ENCODE data around the gene ATP5F1D. TPM values are rescaled to one million over a fixed set of nuclear protein-coding genes. Genes with fewer than 3 reads are reported as not detected.
A peak's percentile ranks its signal among the peaks of the same experiment; 100 is the strongest.

ATP5F1D gene
- polyA plus RNA-seq, 4 donors: 126 to 823 (median 492) TPM

- DNase-seq: no peak
Observed at GRCh38 chr19:1255186-1256161, 13.9 kb downstream of the ATP5F1D start.

GRCh38 chr19:1256646-1257474 is 15.3 kb downstream of the ATP5F1D start:
- FAIRE-seq: no peak
- H3K27me3 ChIP-seq (ENCODE audit: control insufficient read depth in 3 of 3, insufficient read depth in 3 of 3, low read length in 3 of 3): no peaks in the 10 kb centered on the region
- no peak overlapping the region for H3K4me3 ChIP-seq (ENCODE audit: low read depth in 1 of 3, low read length in 3 of 3)
- no peaks in the 10 kb centered on the region for H3K9me3 ChIP-seq (ENCODE audit: control insufficient read depth in 2 of 2, insufficient read depth in 1 of 2, low read depth in 1 of 2, low read length in 1 of 2)
- 83 to 90% (median 86%) methylated on average over 46 of the region's 46 CpGs for WGBS, 3 donors
- peak in 1 of 2 donors; percentile 39 for DNase-seq
- peaks cover 10 to 76% (median 21%) of the 10 kb centered on the region in 3 donors for H3K4me1 ChIP-seq (ENCODE audit: control insufficient read depth in 3 of 3, insufficient read depth in 2 of 3, low read depth in 1 of 3, low read length in 2 of 3)
- H3K36me3 ChIP-seq (ENCODE audit: control insufficient read depth in 3 of 3, insufficient read depth in 2 of 3, low read depth in 1 of 3, low read length in 3 of 3): peaks cover 24 to 76% (median 40%) of the 10 kb centered on the region in 3 donors
- peak overlapping the region; percentile 22 to 90 (median 45) for H3K27ac ChIP-seq (ENCODE audit: low read depth in 1 of 3, low read length in 2 of 3)

More at GRCh38 chr19:1255186-1256161, 13.9 kb downstream of the ATP5F1D start:
- Histone ChIP-seq H3K36me3 (ENCODE audit: control insufficient read depth in 3 of 3, insufficient read depth in 2 of 3, low read depth in 1 of 3, low read length in 3 of 3) (peaks cover 27 to 89% (median 45%) of the 10 kb centered on the region in 3 donors), H3K4me3 (ENCODE audit: low read depth in 1 of 3, low read length in 3 of 3) (peak overlapping the region in 1 of 3 donors; percentile 31), H3K27me3 (ENCODE audit: control insufficient read depth in 3 of 3, insufficient read depth in 3 of 3, low read length in 3 of 3) (no peaks in the 10 kb centered on the region), H3K27ac (ENCODE audit: low read depth in 1 of 3, low read length in 2 of 3) (peak overlapping the region; percentile 90 to 97 (median 96)), H3K9me3 (ENCODE audit: control insufficient read depth in 2 of 2, insufficient read depth in 1 of 2, low read depth in 1 of 2, low read length in 1 of 2) (no peaks in the 10 kb centered on the region), H3K4me1 (ENCODE audit: control insufficient read depth in 3 of 3, insufficient read depth in 2 of 3, low read depth in 1 of 3, low read length in 2 of 3) (peaks cover 9 to 65% (median 20%) of the 10 kb centered on the region in 3 donors)
- WGBS, 3 donors: 83 to 87% (median 86%) methylated on average over 43 to 52 of the region's 52 CpGs
- FAIRE-seq: no peak

- no peak for FAIRE-seq
- WGBS, 3 donors: 61 to 72% (median 69%) methylated on average over 22 to 23 of the region's 23 CpGs
- peaks cover 10 to 83% (median 23%) of the 10 kb centered on the region in 3 donors for H3K4me1 ChIP-seq (ENCODE audit: control insufficient read depth in 3 of 3, insufficient read depth in 2 of 3, low read depth in 1 of 3, low read length in 2 of 3)
- H3K27me3 ChIP-seq (ENCODE audit: control insufficient read depth in 3 of 3, insufficient read depth in 3 of 3, low read length in 3 of 3): no peaks in the 10 kb centered on the region
- no peak for DNase-seq
- H3K4me3 ChIP-seq (ENCODE audit: low read depth in 1 of 3, low read length in 3 of 3): no peak overlapping the region
- peaks cover 24 to 68% (median 38%) of the 10 kb centered on the region in 3 donors for H3K36me3 ChIP-seq (ENCODE audit: control insufficient read depth in 3 of 3, insufficient read depth in 2 of 3, low read depth in 1 of 3, low read length in 3 of 3)
- no peaks in the 10 kb centered on the region for H3K9me3 ChIP-seq (ENCODE audit: control insufficient read depth in 2 of 2, insufficient read depth in 1 of 2, low read depth in 1 of 2, low read length in 1 of 2)
- peak overlapping the region; percentile 67 to 90 (median 74) for H3K27ac ChIP-seq (ENCODE audit: low read depth in 1 of 3, low read length in 2 of 3)
Observed at GRCh38 chr19:1257475-1258162, 16.1 kb downstream of the ATP5F1D start.

GRCh38 chr19:1258163-1258492 is 16.6 kb downstream of the ATP5F1D start:
- H3K27ac ChIP-seq (ENCODE audit: low read depth in 1 of 3, low read length in 2 of 3): peak overlapping the region; percentile 67 to 90 (median 74)
- H3K36me3 ChIP-seq (ENCODE audit: control insufficient read depth in 3 of 3, insufficient read depth in 2 of 3, low read depth in 1 of 3, low read length in 3 of 3): peaks cover 24 to 63% (median 38%) of the 10 kb centered on the region in 3 donors
- H3K27me3 ChIP-seq (ENCODE audit: control insufficient read depth in 3 of 3, insufficient read depth in 3 of 3, low read length in 3 of 3): no peaks in the 10 kb centered on the region
- H3K9me3 ChIP-seq (ENCODE audit: control insufficient read depth in 2 of 2, insufficient read depth in 1 of 2, low read depth in 1 of 2, low read length in 1 of 2): no peaks in the 10 kb centered on the region
- no peak overlapping the region for H3K4me3 ChIP-seq (ENCODE audit: low read depth in 1 of 3, low read length in 3 of 3)
- no peak for FAIRE-seq
- no peak for DNase-seq
- 70 to 92% (median 79%) methylated on average over 3 to 8 of the region's 8 CpGs for WGBS, 3 donors
- peaks cover 10 to 88% (median 24%) of the 10 kb centered on the region in 3 donors for H3K4me1 ChIP-seq (ENCODE audit: control insufficient read depth in 3 of 3, insufficient read depth in 2 of 3, low read depth in 1 of 3, low read length in 2 of 3)

- Histone ChIP-seq H3K36me3 (ENCODE audit: control insufficient read depth in 3 of 3, insufficient read depth in 2 of 3, low read depth in 1 of 3, low read length in 3 of 3) (peaks cover 24 to 57% (median 36%) of the 10 kb centered on the region in 3 donors), H3K27me3 (ENCODE audit: control insufficient read depth in 3 of 3, insufficient read depth in 3 of 3, low read length in 3 of 3) (no peaks in the 10 kb centered on the region), H3K4me1 (ENCODE audit: control insufficient read depth in 3 of 3, insufficient read depth in 2 of 3, low read depth in 1 of 3, low read length in 2 of 3) (peaks cover 8 to 89% (median 23%) of the 10 kb centered on the region in 3 donors), H3K4me3 (ENCODE audit: low read depth in 1 of 3, low read length in 3 of 3) (peak overlapping the region in 2 of 3 donors; percentile 22 to 27), H3K9me3 (ENCODE audit: control insufficient read depth in 2 of 2, insufficient read depth in 1 of 2, low read depth in 1 of 2, low read length in 1 of 2) (no peaks in the 10 kb centered on the region), H3K27ac (ENCODE audit: low read depth in 1 of 3, low read length in 2 of 3) (peak overlapping the region; percentile 90 to 99 (median 97))
- FAIRE-seq (no peak), DNase-seq (no peak)
- WGBS, 3 donors: 13 to 21% (median 17%) methylated on average over 15 of the region's 15 CpGs
Observed at GRCh38 chr19:1258707-1259205, 17.2 kb downstream of the ATP5F1D start.

- H3K4me1 ChIP-seq (ENCODE audit: control insufficient read depth in 3 of 3, insufficient read depth in 2 of 3, low read depth in 1 of 3, low read length in 2 of 3): peaks cover 8 to 86% (median 17%) of the 10 kb centered on the region in 3 donors
- WGBS, 3 donors: 1 to 9% (median 8%) methylated on average over 14 to 17 of the region's 17 CpGs
- no peaks in the 10 kb centered on the region for H3K27me3 ChIP-seq (ENCODE audit: control insufficient read depth in 3 of 3, insufficient read depth in 3 of 3, low read length in 3 of 3)
- H3K36me3 ChIP-seq (ENCODE audit: control insufficient read depth in 3 of 3, insufficient read depth in 2 of 3, low read depth in 1 of 3, low read length in 3 of 3): peaks cover 24 to 53% (median 33%) of the 10 kb centered on the region in 3 donors
- DNase-seq (peak; percentile 88 to 94), FAIRE-seq (no peak)
- H3K27ac ChIP-seq (ENCODE audit: low read depth in 1 of 3, low read length in 2 of 3): peak overlapping the region; percentile 90 to 99 (median 97)
- H3K9me3 ChIP-seq (ENCODE audit: control insufficient read depth in 2 of 2, insufficient read depth in 1 of 2, low read depth in 1 of 2, low read length in 1 of 2): no peaks in the 10 kb centered on the region
- peak overlapping the region in 2 of 3 donors; percentile 22 to 27 for H3K4me3 ChIP-seq (ENCODE audit: low read depth in 1 of 3, low read length in 3 of 3)
Observed at GRCh38 chr19:1259206-1259875, 17.8 kb downstream of the ATP5F1D start.

GRCh38 chr19:1259876-1260748 is 18.6 kb downstream of the ATP5F1D start:
- no peak for FAIRE-seq
- peak; percentile 36 to 70 for DNase-seq
- peak overlapping the region in 2 of 3 donors; percentile 31 to 32 for H3K4me3 ChIP-seq (ENCODE audit: low read depth in 1 of 3, low read length in 3 of 3)
- H3K9me3 ChIP-seq (ENCODE audit: control insufficient read depth in 2 of 2, insufficient read depth in 1 of 2, low read depth in 1 of 2, low read length in 1 of 2): no peaks in the 10 kb centered on the region
- 10 to 13% (median 11%) methylated on average over 27 to 33 of the region's 33 CpGs for WGBS, 3 donors
- H3K27ac ChIP-seq (ENCODE audit: low read depth in 1 of 3, low read length in 2 of 3): peak overlapping the region; percentile 90 to 99 (median 97)
- H3K4me1 ChIP-seq (ENCODE audit: control insufficient read depth in 3 of 3, insufficient read depth in 2 of 3, low read depth in 1 of 3, low read length in 2 of 3): peaks cover 8 to 86% (median 15%) of the 10 kb centered on the region in 3 donors
- no peaks in the 10 kb centered on the region for H3K27me3 ChIP-seq (ENCODE audit: control insufficient read depth in 3 of 3, insufficient read depth in 3 of 3, low read length in 3 of 3)
- peaks cover 23 to 53% (median 25%) of the 10 kb centered on the region in 3 donors for H3K36me3 ChIP-seq (ENCODE audit: control insufficient read depth in 3 of 3, insufficient read depth in 2 of 3, low read depth in 1 of 3, low read length in 3 of 3)
